H1 (cell line): ENCODE results near the gene DCAF15. TPM values are rescaled to one million over a fixed set of nuclear protein-coding genes. Genes with fewer than 3 reads are reported as not detected.

Experiments
- CTCF ChIA-PET: fragments of 300-600 bp; sonication (Branson Sonifier 250); formaldehyde crosslinking; loops from one replicate; lab custom pipeline; 2021; ENCODE audit not compliant: partially characterized antibody; lab: Charles Lee
- POLR2A ChIA-PET: fragments of 300-600 bp; sonication (Branson Sonifier 250); formaldehyde crosslinking; loops from one replicate; lab custom pipeline; 2021; ENCODE audit warnings: inconsistent platforms; ENCODE audit not compliant: partially characterized antibody; lab: Charles Lee
- DNase-seq, 2 experiments: peaks; one replicate each; pipeline versions ENCODE4 v3.0.0 to v3.0.0-alpha.2; 2010 to 2022; ENCODE audit warnings: low spot score in 2 of 2, low read depth in 1 of 2, mixed read lengths in 1 of 2
- FAIRE-seq: peaks from 2 replicates; lab custom pipeline; 2011; peaks lifted over from hg19 to GRCh38; lab: Jason Lieb, UNC
- H2AFZ ChIP-seq: 2 replicates; pipeline ENCODE4 v1.8.1; 2012; ENCODE audit warnings: low read length, inconsistent platforms
- H2AK5ac ChIP-seq: 2 replicates; pipeline ENCODE4 v1.6.1; 2013; ENCODE audit warnings: low read depth, low read length
- H2BK120ac ChIP-seq: replicated peaks from 2 replicates; pipeline ENCODE3; 2013; ENCODE audit warnings: low read depth, low read length, inconsistent platforms
- H2BK12ac ChIP-seq: 2 replicates; pipeline ENCODE4 v1.6.1; 2013; ENCODE audit warnings: low read depth, low read length
- H2BK15ac ChIP-seq: 2 replicates; pipeline ENCODE4 v1.6.1; 2013; ENCODE audit warnings: low read length
- H2BK20ac ChIP-seq: 2 replicates; pipeline ENCODE4 v1.6.1; 2013; ENCODE audit warnings: low read length
- H2BK5ac ChIP-seq: 2 replicates; pipeline ENCODE4 v1.6.1; 2013; ENCODE audit warnings: low read depth, low read length
- H3K14ac ChIP-seq: 2 replicates; pipeline ENCODE4 v1.6.1; 2013; ENCODE audit warnings: inconsistent platforms; ENCODE audit not compliant: insufficient read length
- H3K18ac ChIP-seq: 2 replicates; pipeline ENCODE4 v1.6.1; 2013; ENCODE audit warnings: low read length; ENCODE audit errors: extremely low read depth
- H3K23ac ChIP-seq: 2 replicates; pipeline ENCODE4 v1.6.1; 2013; ENCODE audit warnings: inconsistent platforms; ENCODE audit not compliant: insufficient read length
- H3K23me2 ChIP-seq: 2 replicates; pipeline ENCODE4 v1.6.1; 2013; ENCODE audit warnings: low read depth, low read length
- H3K27ac ChIP-seq: 2 replicates; pipeline ENCODE4 v1.6.1; 2011; ENCODE audit warnings: low read depth, low read length, inconsistent platforms
- H3K27me3 ChIP-seq, 4 experiments: replicated peaks in 1 of 4; 1 replicate in 1 of 4; 2 replicates in 3 of 4; pipeline versions ENCODE4 v1.6.1 to v1.8.1; 2011 to 2013; ENCODE audit warnings: low read length in 3 of 4, mild to moderate bottlenecking in 3 of 4, inconsistent platforms in 2 of 4, mixed read lengths in 2 of 4, moderate library complexity in 1 of 4; ENCODE audit not compliant: control insufficient read depth in 3 of 4, insufficient read depth in 3 of 4; ENCODE audit errors: extremely low read depth in 1 of 4
- H3K36me3 ChIP-seq, 4 experiments: 2 replicates each; pipeline versions ENCODE4 v1.6.1 to v1.8.1; 2011 to 2013; ENCODE audit warnings: mild to moderate bottlenecking in 4 of 4, low read length in 3 of 4, moderate library complexity in 2 of 4, control low read depth in 1 of 4, inconsistent platforms in 1 of 4; ENCODE audit not compliant: insufficient read depth in 4 of 4, control insufficient read depth in 2 of 4
- H3K4ac ChIP-seq: replicated peaks from 2 replicates; pipeline ENCODE3; 2013; ENCODE audit warnings: low read length, low read depth, mixed read lengths, inconsistent platforms; ENCODE audit not compliant: insufficient read length
- H3K4me1 ChIP-seq, 4 experiments: replicated peaks in 1 of 4; 1 replicate in 1 of 4; 2 replicates in 3 of 4; pipeline versions ENCODE4 v1.6.1 to v1.8.1; 2011 to 2013; ENCODE audit warnings: low read length in 3 of 4, inconsistent platforms in 2 of 4, mixed read lengths in 1 of 4; ENCODE audit not compliant: insufficient read depth in 4 of 4, control insufficient read depth in 3 of 4
- H3K4me2 ChIP-seq, 2 experiments: 2 replicates each; pipeline versions ENCODE4 v1.6.1 to v1.8.1; 2011 to 2013; ENCODE audit warnings: low read depth in 2 of 2, low read length in 2 of 2, control low read depth in 1 of 2, inconsistent platforms in 1 of 2, mild to moderate bottlenecking in 1 of 2; ENCODE audit not compliant: insufficient read depth in 1 of 2
- H3K4me3 ChIP-seq, 4 experiments: fragments of 200-600, 300-600 bp in 1 of 4; sonication (generic), shearing (Covaris generic), sonication (Bioruptor Twin) in 1 of 4; 2 replicates each; pipeline versions ENCODE4 v1.5.1 to v1.8.1; 2011 to 2016; ENCODE audit warnings: low read length in 4 of 4, low read depth in 3 of 4, control low read depth in 2 of 4, inconsistent platforms in 2 of 4, mild to moderate bottlenecking in 2 of 4, mixed read lengths in 1 of 4, moderate library complexity in 1 of 4; ENCODE audit not compliant: insufficient read depth in 2 of 4; ENCODE audit errors: extremely low read depth in 1 of 4
- H3K56ac ChIP-seq: replicated peaks from 2 replicates; pipeline ENCODE3; 2013; ENCODE audit warnings: low read depth, mild to moderate bottlenecking, mixed read lengths, low read length, inconsistent platforms; ENCODE audit not compliant: insufficient read length
- H3K79me1 ChIP-seq: 2 replicates; pipeline ENCODE4 v1.6.1; 2013; ENCODE audit warnings: low read depth, low read length, control low read depth
- H3K79me2 ChIP-seq, 2 experiments: 2 replicates each; pipeline versions ENCODE4 v1.6.1 to v1.8.1; 2012 to 2013; ENCODE audit warnings: low read length in 2 of 2, mild to moderate bottlenecking in 2 of 2, inconsistent platforms in 1 of 2; ENCODE audit not compliant: insufficient read depth in 2 of 2, control insufficient read depth in 1 of 2
- H3K9ac ChIP-seq, 4 experiments: replicated peaks in 1 of 4; 1 replicate in 1 of 4; 2 replicates in 3 of 4; pipeline versions ENCODE4 v1.6.1 to v1.8.1; 2011 to 2013; ENCODE audit warnings: low read depth in 3 of 4, low read length in 3 of 4, control low read depth in 2 of 4, mild to moderate bottlenecking in 2 of 4, moderate library complexity in 2 of 4, inconsistent platforms in 1 of 4; ENCODE audit errors: extremely low read depth in 1 of 4
- H3K9me3 ChIP-seq, 2 experiments: 2 replicates each; pipeline versions ENCODE4 v1.6.1 to v1.8.1; 2012 to 2013; ENCODE audit warnings: mild to moderate bottlenecking in 2 of 2, moderate library complexity in 2 of 2, control low read depth in 1 of 2, inconsistent platforms in 1 of 2, low read depth in 1 of 2, low read length in 1 of 2, mixed read lengths in 1 of 2; ENCODE audit not compliant: insufficient read depth in 2 of 2
- H4K20me1 ChIP-seq, 2 experiments: replicated peaks in 1 of 2; 2 replicates each; pipeline versions ENCODE3 to v1.8.1; 2011 to 2013; ENCODE audit warnings: inconsistent platforms in 2 of 2, low read length in 2 of 2, mild to moderate bottlenecking in 1 of 2; ENCODE audit not compliant: insufficient read depth in 2 of 2, control insufficient read depth in 1 of 2
- H4K5ac ChIP-seq: 2 replicates; pipeline ENCODE4 v1.6.1; 2013; ENCODE audit warnings: low read length, low read depth, mixed read lengths, inconsistent platforms; ENCODE audit not compliant: insufficient read length
- H4K8ac ChIP-seq: 2 replicates; pipeline ENCODE4 v1.8.0; 2013; ENCODE audit warnings: mild to moderate bottlenecking, moderate library complexity, low read length, inconsistent platforms; ENCODE audit not compliant: insufficient read depth; ENCODE audit errors: extremely low read depth
- H4K91ac ChIP-seq: replicated peaks from 2 replicates; pipeline ENCODE3; 2013; ENCODE audit warnings: low read length, mixed read lengths, inconsistent platforms; ENCODE audit not compliant: insufficient read length
- CBX5 ChIP-seq: fragments of 300-800, 300-1000 bp; sonication (generic); IDR thresholded peaks from 2 replicates; pipeline ENCODE4 v1.7.1; 2016; ENCODE audit warnings: antibody characterized with exemption, low read length, low read depth
- CHD2 ChIP-seq: IDR thresholded peaks from 2 replicates; pipeline ENCODE4 v1.6.1; 2012; ENCODE audit warnings: low read length, improper control_type of control experiment
- HDAC2 ChIP-seq, 2 experiments: fragments of 300-600 bp in 1 of 2; sonication (generic) in 1 of 2; IDR thresholded peaks; 2 replicates each; pipeline ENCODE4 v1.6.1; 2011 to 2012; ENCODE audit warnings: low read depth in 2 of 2, low read length in 2 of 2, mild to moderate bottlenecking in 2 of 2, moderate library complexity in 2 of 2, borderline replicate concordance in 1 of 2, inconsistent platforms in 1 of 2
- RBBP5 ChIP-seq: IDR thresholded peaks from 2 replicates; pipeline ENCODE4 v1.7.1; 2012; ENCODE audit warnings: low read depth, mild to moderate bottlenecking, inconsistent platforms, low read length, moderate library complexity, borderline replicate concordance
- RFX5 ChIP-seq: IDR thresholded peaks from 2 replicates; pipeline ENCODE4 v1.6.1; 2011; ENCODE audit warnings: low read depth, low read length, improper control_type of control experiment, borderline replicate concordance
- SP4 ChIP-seq: IDR thresholded peaks from 2 replicates; pipeline ENCODE4 v1.6.1; 2012; ENCODE audit warnings: low read length, inconsistent platforms
- TAF1 ChIP-seq: IDR thresholded peaks from 2 replicates; pipeline ENCODE4 v1.6.1; 2011; ENCODE audit warnings: mild to moderate bottlenecking, low read depth, low read length
- WGBS, 2 experiments: shearing (Covaris generic) in 1 of 2; methylation state at CpG; one replicate each; pipeline versions ENCODE4 v1.1.6 to v1.1.7; 2013 to 2015; ENCODE audit warnings: low lambda C conversion rate in 2 of 2, mixed read lengths in 2 of 2, inconsistent platforms in 1 of 2, low coverage in 1 of 2, missing lambda C conversion rate in 1 of 2; ENCODE audit not compliant: insufficient replicate concordance in 2 of 2, insufficient coverage in 1 of 2, insufficient read length in 1 of 2; ENCODE audit errors: extremely low coverage in 1 of 2, missing lambda C conversion rate in 1 of 2; 5-methylcytosine and 5-hydroxymethylcytosine counted together
- polyA plus RNA-seq, 7 experiments: library from polyadenylated mRNA; depleted of rRNA in 3 of 7; stranded (reverse) in 5 of 7; unstranded in 2 of 7; fragments of >200 nt in 5 of 7; fragments of 200-250 nt in 2 of 7; gene quantifications; 1 replicate in 5 of 7; 2 replicates in 1 of 7; 4 replicates in 1 of 7; pipeline versions ENCODE4 v1.2.1 to v1.2.3, GENCODE V29; 2011 to 2013; ENCODE audit warnings: missing spikeins in 2 of 7, mixed read lengths in 2 of 7
- total RNA-seq: library from RNA; stranded (reverse); fragmentation: NEBNext Ultra II Directional; extraction: Animal tissue kit (Norgen Biotek cat#: 25700); gene quantifications from 2 replicates; pipeline ENCODE4 v1.2.1, GENCODE V29; 2021

Gene DCAF15
- total and polyA plus RNA-seq, 2 of the 8 experiments (the other 6 are each of a cell fraction or from before 2014, with no cell fraction given): 68.7 to 80.8 TPM

- no peak overlapping the region for H3K56ac ChIP-seq
- no peak overlapping the region for H2BK12ac ChIP-seq
- DNase-seq (no peak), FAIRE-seq (no peak)
- H4K20me1 ChIP-seq: no peaks in the 10 kb centered on the region
- H2BK15ac ChIP-seq: no peak overlapping the region; the same call in 1 of the 2 replicates
- TF ChIP-seq RFX5 (no peak), HDAC2 (IDR thresholded peaks at IDR 0.05; ENCODE audit: borderline replicate concordance in 1 of 2, low read depth in 2 of 2, low read length in 2 of 2) (no peak), CBX5 (no peak), SP4 (no peak), CHD2 (no peak), RBBP5 (no peak), TAF1 (no peak)
- ChIA-PET CTCF (interaction anchor here (1.1 to 1.6 kb wide), 4 partner anchors 18 to 54 kb away, joined by 3 to 5 read pairs (median 3); no protein-coding TSS in a partner anchor), POLR2A (interaction anchor here (0.6 to 3.6 kb wide), 11 partner anchors 8 to 122 kb away, joined by 3 to 16 read pairs (median 6); partner anchors contain the start of genes DCAF15 and IL27RA)
- no peak overlapping the region for H4K91ac ChIP-seq
- H2BK20ac ChIP-seq: no peak overlapping the region
- H2AFZ ChIP-seq: no peak overlapping the region
- no peak overlapping the region for H2BK5ac ChIP-seq
- peaks cover 0 to 4% (median under 1%) of the 10 kb centered on the region in 4 experiments; a peak in 5 of 7 replicates for H3K4me1 ChIP-seq
- H3K27ac ChIP-seq: no peak overlapping the region
- H3K79me1 ChIP-seq: peaks cover 3% of the 10 kb centered on the region
- peaks cover 0 to 9% of the 10 kb centered on the region in 2 experiments; a peak in 2 of 4 replicates for H3K79me2 ChIP-seq
- H3K23me2 ChIP-seq: peaks cover 5% of the 10 kb centered on the region; the same call in 1 of the 2 replicates
- WGBS, 2 experiments: 87% methylated on average over 10 of the region's 10 CpGs; no CpG with 5 or more reads in 1 of the 2 experiments
- H3K27me3 ChIP-seq: no peaks in the 10 kb centered on the region
- no peak overlapping the region for H2BK120ac ChIP-seq
- H3K23ac ChIP-seq: no peak overlapping the region
- peaks cover 0 to 7% (median 0%) of the 10 kb centered on the region in 4 experiments; a peak in 3 of 8 replicates for H3K36me3 ChIP-seq
- no peak overlapping the region for H3K4me2 ChIP-seq
- no peak overlapping the region for H3K4me3 ChIP-seq
- H4K8ac ChIP-seq: no peak overlapping the region
- H3K9me3 ChIP-seq: peaks cover 6 to 11% of the 10 kb centered on the region in 2 experiments; a peak in 3 of 4 replicates
- no peak overlapping the region for H4K5ac ChIP-seq
- H3K14ac ChIP-seq: no peak overlapping the region
- H3K9ac ChIP-seq: no peak overlapping the region
- no peak overlapping the region for H3K18ac ChIP-seq
- no peak overlapping the region for H2AK5ac ChIP-seq
- no peak overlapping the region for H3K4ac ChIP-seq
These were observed 51.1 kb downstream of the DCAF15 start for GRCh38 chr19:14003251-14004055.
